GM23338 (cell line): ENCODE measurements around the gene STAM. TPM values are rescaled to one million over a fixed set of nuclear protein-coding genes. Genes with fewer than 3 reads are reported as not detected.

Experiments used
- ATAC-seq: fragments of 200-7000 bp; cut with Tn5 transposase; 3 replicates; pipeline ENCODE4 v1.9.1; 2020
- DNase-seq: peaks from one replicate; pipeline ENCODE4 v3.0.0-alpha.2; 2015; ENCODE audit warnings: low spot score
- H2AFZ ChIP-seq: fragments of 200-600 bp; sonication (generic); 2 replicates; pipeline ENCODE4 v1.8.0; 2016; ENCODE audit warnings: antibody characterized with exemption, mild to moderate bottlenecking, moderate library complexity
- H3F3A ChIP-seq: fragments of 200-600 bp; sonication (generic); replicated peaks from 2 replicates; pipeline ENCODE4 v1.8.0; 2017; ENCODE audit warnings: antibody characterized with exemption, mixed run types, low read depth
- H3K27ac ChIP-seq: fragments of 200-600 bp; sonication (generic); 2 replicates; pipeline ENCODE4 v1.6.1; 2016; ENCODE audit warnings: low read depth
- H3K27me3 ChIP-seq: fragments of 200-600 bp; sonication (generic); 2 replicates; pipeline ENCODE4 v1.8.0; 2016; ENCODE audit warnings: mild to moderate bottlenecking, mixed run types, moderate library complexity; ENCODE audit not compliant: insufficient read depth
- H3K36me3 ChIP-seq: fragments of 200-600 bp; sonication (generic); 2 replicates; pipeline ENCODE4 v1.8.0; 2016; ENCODE audit warnings: mild to moderate bottlenecking; ENCODE audit not compliant: insufficient read depth
- H3K4me1 ChIP-seq: fragments of 200-600 bp; sonication (generic); 2 replicates; pipeline ENCODE4 v1.8.0; 2016; ENCODE audit warnings: mild to moderate bottlenecking, moderate library complexity; ENCODE audit not compliant: insufficient read depth
- H3K4me2 ChIP-seq: fragments of 200-600 bp; sonication (generic); 2 replicates; pipeline ENCODE4 v1.7.1; 2017; ENCODE audit warnings: mixed run types
- H3K4me3 ChIP-seq: fragments of 200-600 bp; sonication (generic); 2 replicates; pipeline ENCODE4 v1.6.1; 2016; ENCODE audit warnings: mixed run types
- H3K79me2 ChIP-seq: fragments of 200-600 bp; sonication (generic); replicated peaks from 2 replicates; pipeline ENCODE4 v1.8.0; 2017; ENCODE audit warnings: mild to moderate bottlenecking; ENCODE audit not compliant: insufficient read depth
- H3K9me2 ChIP-seq: fragments of 200-600 bp; sonication (generic); 2 replicates; pipeline ENCODE4 v1.8.0; 2017; ENCODE audit not compliant: insufficient read depth
- H4K20me1 ChIP-seq: fragments of 200-600 bp; sonication (generic); replicated peaks from 2 replicates; pipeline ENCODE4 v1.8.0; 2017; ENCODE audit warnings: mild to moderate bottlenecking; ENCODE audit not compliant: insufficient read depth
- H3K27ac Mint-ChIP-seq: 2 replicates; pipeline ENCODE4 v1.8.0; 2020; ENCODE audit warnings: inconsistent platforms, mild to moderate bottlenecking, moderate library complexity, mixed read lengths
- H3K27me3 Mint-ChIP-seq: 3 replicates; pipeline ENCODE4 v1.8.0; 2022; ENCODE audit warnings: low read depth, mild to moderate bottlenecking, moderate library complexity, mixed read lengths, inconsistent platforms; ENCODE audit not compliant: insufficient read depth, poor library complexity
- H3K36me3 Mint-ChIP-seq: 3 replicates; pipeline ENCODE4 v1.8.0; 2021; ENCODE audit warnings: low read depth, mild to moderate bottlenecking, inconsistent platforms, moderate library complexity, mixed read lengths
- H3K4me1 Mint-ChIP-seq: 3 replicates; pipeline ENCODE4 v1.8.0; 2020; ENCODE audit warnings: mild to moderate bottlenecking, inconsistent platforms, mixed read lengths
- H3K4me3 Mint-ChIP-seq: 3 replicates; pipeline ENCODE4 v1.8.0; 2021; ENCODE audit warnings: moderate library complexity, mild to moderate bottlenecking, inconsistent platforms, mixed read lengths
- H3K9me3 Mint-ChIP-seq: 3 replicates; pipeline ENCODE4 v1.8.0; 2020; ENCODE audit warnings: moderate library complexity, mild to moderate bottlenecking, inconsistent platforms, mixed read lengths
- CREB1 ChIP-seq: fragments of 250-450 bp; sonication (Bioruptor Pico); IDR thresholded peaks from 2 replicates; pipeline ENCODE4 v1.5.0; 2020; ENCODE audit warnings: low read depth, mild to moderate bottlenecking, moderate library complexity
- EZH2 ChIP-seq: fragments of 200-600 bp; sonication (generic); IDR thresholded peaks from one replicate; pipeline ENCODE4 v1.8.0; 2017; ENCODE audit warnings: antibody characterized with exemption, mild to moderate bottlenecking, low read depth; ENCODE audit not compliant: unreplicated experiment
- EZH2phosphoT487 ChIP-seq: fragments of 200-600 bp; sonication (generic); IDR thresholded peaks from one replicate; pipeline ENCODE4 v1.8.1; 2018; ENCODE audit warnings: antibody characterized with exemption; ENCODE audit not compliant: unreplicated experiment
- JUNB ChIP-seq: IDR thresholded peaks from one replicate; pipeline ENCODE4 v1.6.1; 2016; ENCODE audit warnings: antibody characterized with exemption; ENCODE audit not compliant: unreplicated experiment
- STAT1 ChIP-seq: IDR thresholded peaks from one replicate; pipeline ENCODE4 v1.6.1; 2016; ENCODE audit warnings: antibody characterized with exemption; ENCODE audit not compliant: unreplicated experiment
- ZNF331 ChIP-seq: fragments of 250-450 bp; sonication (Bioruptor Pico); IDR thresholded peaks from 2 replicates; pipeline ENCODE4 v1.5.0; 2020; ENCODE audit warnings: low read depth, mild to moderate bottlenecking, moderate library complexity
- polyA plus RNA-seq: library from polyadenylated mRNA; unstranded; fragments of >200 nt; fragmentation: Nextera tagmentation; extraction: Ambion mirVana; gene quantifications from 2 replicates; pipeline ENCODE4 v1.2.1, GENCODE V29; 2016
- total RNA-seq: library from RNA; depleted of rRNA; stranded (reverse); fragments of >200 nt; shearing (Covaris generic); gene quantifications from 2 replicates; pipeline ENCODE4 v1.2.3, GENCODE V29; 2014
- TF ChIP-seq, protein P1 (sequence below): IDR thresholded peaks from one replicate; pipeline ENCODE4 v1.6.1; 2018; ENCODE audit warnings: antibody characterized with exemption; ENCODE audit not compliant: unreplicated experiment
- TF ChIP-seq, protein P2 (sequence below), 2 experiments: fragments of 200-600 bp in 1 of 2; sonication (generic) in 1 of 2; conservative IDR thresholded peaks; 2 replicates each; pipeline versions ENCODE4 v1.5.1 to v1.6.1; 2016 to 2017; ENCODE audit warnings: antibody characterized with exemption in 2 of 2, low read depth in 2 of 2, mild to moderate bottlenecking in 2 of 2, moderate library complexity in 1 of 2
- TF ChIP-seq, protein P3 (sequence below): IDR thresholded peaks from 2 replicates; pipeline ENCODE4 v1.6.1; 2016; ENCODE audit warnings: antibody characterized with exemption

The STAM gene
- total and polyA plus RNA-seq, 2 experiments from 2014 or later: 28.8 to 40.5 TPM

- TF ChIP-seq, protein P1, sequence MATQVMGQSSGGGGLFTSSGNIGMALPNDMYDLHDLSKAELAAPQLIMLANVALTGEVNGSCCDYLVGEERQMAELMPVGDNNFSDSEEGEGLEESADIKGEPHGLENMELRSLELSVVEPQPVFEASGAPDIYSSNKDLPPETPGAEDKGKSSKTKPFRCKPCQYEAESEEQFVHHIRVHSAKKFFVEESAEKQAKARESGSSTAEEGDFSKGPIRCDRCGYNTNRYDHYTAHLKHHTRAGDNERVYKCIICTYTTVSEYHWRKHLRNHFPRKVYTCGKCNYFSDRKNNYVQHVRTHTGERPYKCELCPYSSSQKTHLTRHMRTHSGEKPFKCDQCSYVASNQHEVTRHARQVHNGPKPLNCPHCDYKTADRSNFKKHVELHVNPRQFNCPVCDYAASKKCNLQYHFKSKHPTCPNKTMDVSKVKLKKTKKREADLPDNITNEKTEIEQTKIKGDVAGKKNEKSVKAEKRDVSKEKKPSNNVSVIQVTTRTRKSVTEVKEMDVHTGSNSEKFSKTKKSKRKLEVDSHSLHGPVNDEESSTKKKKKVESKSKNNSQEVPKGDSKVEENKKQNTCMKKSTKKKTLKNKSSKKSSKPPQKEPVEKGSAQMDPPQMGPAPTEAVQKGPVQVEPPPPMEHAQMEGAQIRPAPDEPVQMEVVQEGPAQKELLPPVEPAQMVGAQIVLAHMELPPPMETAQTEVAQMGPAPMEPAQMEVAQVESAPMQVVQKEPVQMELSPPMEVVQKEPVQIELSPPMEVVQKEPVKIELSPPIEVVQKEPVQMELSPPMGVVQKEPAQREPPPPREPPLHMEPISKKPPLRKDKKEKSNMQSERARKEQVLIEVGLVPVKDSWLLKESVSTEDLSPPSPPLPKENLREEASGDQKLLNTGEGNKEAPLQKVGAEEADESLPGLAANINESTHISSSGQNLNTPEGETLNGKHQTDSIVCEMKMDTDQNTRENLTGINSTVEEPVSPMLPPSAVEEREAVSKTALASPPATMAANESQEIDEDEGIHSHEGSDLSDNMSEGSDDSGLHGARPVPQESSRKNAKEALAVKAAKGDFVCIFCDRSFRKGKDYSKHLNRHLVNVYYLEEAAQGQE: no peak
- TF ChIP-seq, protein P2, sequence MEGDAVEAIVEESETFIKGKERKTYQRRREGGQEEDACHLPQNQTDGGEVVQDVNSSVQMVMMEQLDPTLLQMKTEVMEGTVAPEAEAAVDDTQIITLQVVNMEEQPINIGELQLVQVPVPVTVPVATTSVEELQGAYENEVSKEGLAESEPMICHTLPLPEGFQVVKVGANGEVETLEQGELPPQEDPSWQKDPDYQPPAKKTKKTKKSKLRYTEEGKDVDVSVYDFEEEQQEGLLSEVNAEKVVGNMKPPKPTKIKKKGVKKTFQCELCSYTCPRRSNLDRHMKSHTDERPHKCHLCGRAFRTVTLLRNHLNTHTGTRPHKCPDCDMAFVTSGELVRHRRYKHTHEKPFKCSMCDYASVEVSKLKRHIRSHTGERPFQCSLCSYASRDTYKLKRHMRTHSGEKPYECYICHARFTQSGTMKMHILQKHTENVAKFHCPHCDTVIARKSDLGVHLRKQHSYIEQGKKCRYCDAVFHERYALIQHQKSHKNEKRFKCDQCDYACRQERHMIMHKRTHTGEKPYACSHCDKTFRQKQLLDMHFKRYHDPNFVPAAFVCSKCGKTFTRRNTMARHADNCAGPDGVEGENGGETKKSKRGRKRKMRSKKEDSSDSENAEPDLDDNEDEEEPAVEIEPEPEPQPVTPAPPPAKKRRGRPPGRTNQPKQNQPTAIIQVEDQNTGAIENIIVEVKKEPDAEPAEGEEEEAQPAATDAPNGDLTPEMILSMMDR (conservative IDR thresholded peaks at IDR 0.05; ENCODE audit: low read depth in 2 of 2): no peak
These were observed 108.0 kb downstream of the STAM start, which contains the start of gene TMEM236 (continued) for GRCh38 chr10:17751781-17752445.

DNA sequence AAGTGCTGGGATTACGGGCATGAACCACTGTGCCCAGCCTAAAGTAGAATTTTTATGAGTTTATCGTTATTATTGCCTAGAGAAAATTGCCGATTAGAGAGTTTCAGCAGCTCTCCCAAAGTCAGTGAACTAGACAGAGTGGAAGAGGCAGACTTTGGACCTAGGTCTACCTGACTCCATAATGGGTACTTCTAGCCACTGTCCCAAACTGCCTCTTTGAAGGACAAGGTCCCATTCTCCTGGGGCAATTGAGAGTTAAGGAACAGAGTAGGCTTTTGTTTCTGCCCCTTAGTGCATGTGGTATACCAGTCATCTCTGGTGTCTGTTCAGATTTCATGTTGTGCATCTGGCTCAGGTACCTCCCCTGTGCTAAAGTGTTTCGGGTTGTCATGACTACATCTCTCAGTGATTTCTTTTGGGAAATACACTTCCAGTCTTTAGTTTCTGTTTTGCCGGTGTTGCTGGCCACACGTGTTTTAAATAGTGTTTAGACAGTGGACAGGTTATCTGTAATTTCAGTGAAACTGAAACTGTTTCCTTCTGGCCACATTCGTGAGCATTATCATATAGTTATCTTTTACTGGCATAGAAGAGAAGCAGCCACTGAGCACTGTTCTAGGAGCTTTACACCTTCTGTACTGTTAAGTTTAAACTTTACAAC lies 112.7 kb downstream of the STAM start:
- H3K9me3 Mint-ChIP-seq: no peaks in the 10 kb centered on the region; the same call in 2 of the 3 replicates
- Histone ChIP-seq H3K27me3 (peaks cover 8% of the 10 kb centered on the region), H3K4me3 (no peak overlapping the region), H3F3A (no peaks in the 10 kb centered on the region), H3K79me2 (no peaks in the 10 kb centered on the region), H2AFZ (no peak overlapping the region), H3K9me2 (no peaks in the 10 kb centered on the region), H4K20me1 (no peaks in the 10 kb centered on the region), H3K36me3 (no peaks in the 10 kb centered on the region), H3K4me1 (no peaks in the 10 kb centered on the region), H3K27ac (no peak overlapping the region), H3K4me2 (no peak overlapping the region)
- peaks cover 4% of the 10 kb centered on the region; the same call in 1 of the 3 replicates for H3K4me1 Mint-ChIP-seq
- no peak overlapping the region for H3K4me3 Mint-ChIP-seq
- peaks cover 5% of the 10 kb centered on the region for H3K27me3 Mint-ChIP-seq
- H3K27ac Mint-ChIP-seq: no peak overlapping the region
- DNase-seq (no peak), ATAC-seq (no peak)
- no peaks in the 10 kb centered on the region for H3K36me3 Mint-ChIP-seq
- no peak for TF ChIP-seq JUNB
- no peak for TF ChIP-seq CREB1
- no peak for TF ChIP-seq EZH2phosphoT487
- TF ChIP-seq ZNF331 (CRISPR knock-in tag): no peak
- TF ChIP-seq EZH2: no peak
- TF ChIP-seq, protein P3, sequence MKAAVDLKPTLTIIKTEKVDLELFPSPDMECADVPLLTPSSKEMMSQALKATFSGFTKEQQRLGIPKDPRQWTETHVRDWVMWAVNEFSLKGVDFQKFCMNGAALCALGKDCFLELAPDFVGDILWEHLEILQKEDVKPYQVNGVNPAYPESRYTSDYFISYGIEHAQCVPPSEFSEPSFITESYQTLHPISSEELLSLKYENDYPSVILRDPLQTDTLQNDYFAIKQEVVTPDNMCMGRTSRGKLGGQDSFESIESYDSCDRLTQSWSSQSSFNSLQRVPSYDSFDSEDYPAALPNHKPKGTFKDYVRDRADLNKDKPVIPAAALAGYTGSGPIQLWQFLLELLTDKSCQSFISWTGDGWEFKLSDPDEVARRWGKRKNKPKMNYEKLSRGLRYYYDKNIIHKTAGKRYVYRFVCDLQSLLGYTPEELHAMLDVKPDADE: no peak
- no peak for TF ChIP-seq STAT1
- TF ChIP-seq, protein P2 (conservative IDR thresholded peaks at IDR 0.05; ENCODE audit: low read depth in 2 of 2): no peak
